ENCODE results near the gene PARVA. TPM values are rescaled to one million over a fixed set of nuclear protein-coding genes. Genes with fewer than 3 reads are reported as not detected.

The PARVA gene
- total RNA-seq, 1 donor from 2014 or later: 144 TPM

- Mint-ChIP-seq H3K9me3 (ENCODE audit: unreplicated experiment) (no peaks in the 10 kb centered on the region), H3K27ac (ENCODE audit: unreplicated experiment) (peak overlapping the region; percentile 89), H3K4me3 (ENCODE audit: unreplicated experiment) (peak overlapping the region; percentile 20), H3K4me1 (ENCODE audit: unreplicated experiment) (peaks cover 91% of the 10 kb centered on the region), H3K27me3 (ENCODE audit: unreplicated experiment) (no peaks in the 10 kb centered on the region), H3K36me3 (ENCODE audit: unreplicated experiment) (no peaks in the 10 kb centered on the region)
- DNase-seq (ENCODE audit: extremely low spot score, unreplicated experiment): peak; percentile 92
- TF ChIP-seq CTCF (IDR thresholded peaks at IDR 0.05): peak; percentile 90
Observed at GRCh38 chr11:12411806-12412727, 34.7 kb downstream of the PARVA start.

- H3K27ac Mint-ChIP-seq (ENCODE audit: unreplicated experiment): peak overlapping the region; percentile 89
- no peak for DNase-seq (ENCODE audit: extremely low spot score, unreplicated experiment)
- no peak for TF ChIP-seq CTCF (IDR thresholded peaks at IDR 0.05)
- peaks cover 89% of the 10 kb centered on the region for H3K4me1 Mint-ChIP-seq (ENCODE audit: unreplicated experiment)
- H3K27me3 Mint-ChIP-seq (ENCODE audit: unreplicated experiment): no peaks in the 10 kb centered on the region
- H3K36me3 Mint-ChIP-seq (ENCODE audit: unreplicated experiment): no peaks in the 10 kb centered on the region
- H3K4me3 Mint-ChIP-seq (ENCODE audit: unreplicated experiment): no peak overlapping the region
- H3K9me3 Mint-ChIP-seq (ENCODE audit: unreplicated experiment): no peaks in the 10 kb centered on the region
Observed at GRCh38 chr11:12413141-12414052, 36.0 kb downstream of the PARVA start.

- TF ChIP-seq CTCF (IDR thresholded peaks at IDR 0.05): no peak
- Mint-ChIP-seq H3K36me3 (ENCODE audit: unreplicated experiment) (no peaks in the 10 kb centered on the region), H3K4me1 (ENCODE audit: unreplicated experiment) (peaks cover 91% of the 10 kb centered on the region), H3K27ac (ENCODE audit: unreplicated experiment) (peak overlapping the region; percentile 89), H3K9me3 (ENCODE audit: unreplicated experiment) (no peaks in the 10 kb centered on the region), H3K4me3 (ENCODE audit: unreplicated experiment) (no peak overlapping the region), H3K27me3 (ENCODE audit: unreplicated experiment) (no peaks in the 10 kb centered on the region)
- DNase-seq (ENCODE audit: extremely low spot score, unreplicated experiment): no peak
Observed at GRCh38 chr11:12414611-12415010, 37.2 kb downstream of the PARVA start.

GRCh38 chr11:12415342-12415966 is 38.1 kb downstream of the PARVA start:
- H3K4me1 Mint-ChIP-seq (ENCODE audit: unreplicated experiment): peaks cover 91% of the 10 kb centered on the region
- no peaks in the 10 kb centered on the region for H3K36me3 Mint-ChIP-seq (ENCODE audit: unreplicated experiment)
- no peak overlapping the region for H3K4me3 Mint-ChIP-seq (ENCODE audit: unreplicated experiment)
- TF ChIP-seq CTCF (IDR thresholded peaks at IDR 0.05): no peak
- no peaks in the 10 kb centered on the region for H3K27me3 Mint-ChIP-seq (ENCODE audit: unreplicated experiment)
- H3K27ac Mint-ChIP-seq (ENCODE audit: unreplicated experiment): no peak overlapping the region
- H3K9me3 Mint-ChIP-seq (ENCODE audit: unreplicated experiment): no peaks in the 10 kb centered on the region
- no peak for DNase-seq (ENCODE audit: extremely low spot score, unreplicated experiment)

All from osteocyte (in vitro differentiated cells).